ENCODE measurements around the gene LACTBL1.

The LACTBL1 gene

GRCh38 chr1:22932803-22933470, 39.7 kb downstream of the LACTBL1 start:
- H4K20me1 ChIP-seq (ENCODE audit: insufficient read depth): no peaks in the 10 kb centered on the region
- no peak overlapping the region for H3K4me2 ChIP-seq
- H3K9ac ChIP-seq: no peak overlapping the region
- H3K36me3 ChIP-seq (ENCODE audit: insufficient read depth): no peaks in the 10 kb centered on the region
- no peaks in the 10 kb centered on the region for H3K79me2 ChIP-seq (ENCODE audit: insufficient read depth, low read depth)
- no peak overlapping the region for H3K4me3 ChIP-seq (IDR thresholded peaks at IDR 0.05; ENCODE audit: insufficient read depth, low read depth, low read length)
- H3K4me1 ChIP-seq (ENCODE audit: low read depth, poor library complexity, severe bottlenecking): no peaks in the 10 kb centered on the region
- no peak overlapping the region for H2AFZ ChIP-seq (ENCODE audit: low read depth)
- H3K27me3 ChIP-seq (ENCODE audit: insufficient read depth, low read depth): peaks cover 34% of the 10 kb centered on the region; the same call in 1 of the 2 replicates
- no peak overlapping the region for H3K27ac ChIP-seq
- no peak for TF ChIP-seq CTCF (conservative IDR thresholded peaks at IDR 0.05; ENCODE audit: low read depth, low read length)

GRCh38 chr1:22930240-22930912, 42.3 kb downstream of the LACTBL1 start:
- no peaks in the 10 kb centered on the region for H3K79me2 ChIP-seq (ENCODE audit: insufficient read depth, low read depth)
- no peak overlapping the region for H2AFZ ChIP-seq (ENCODE audit: low read depth)
- no peak overlapping the region for H3K4me2 ChIP-seq
- H4K20me1 ChIP-seq (ENCODE audit: insufficient read depth): no peaks in the 10 kb centered on the region
- H3K9ac ChIP-seq: no peak overlapping the region
- H3K27ac ChIP-seq: no peak overlapping the region
- no peaks in the 10 kb centered on the region for H3K4me1 ChIP-seq (ENCODE audit: low read depth, poor library complexity, severe bottlenecking)
- no peak overlapping the region for H3K4me3 ChIP-seq (IDR thresholded peaks at IDR 0.05; ENCODE audit: insufficient read depth, low read depth, low read length)
- H3K36me3 ChIP-seq (ENCODE audit: insufficient read depth): no peaks in the 10 kb centered on the region
- peak; percentile 70 for TF ChIP-seq CTCF (conservative IDR thresholded peaks at IDR 0.05; ENCODE audit: low read depth, low read length)
- peaks cover 46% of the 10 kb centered on the region; the same call in 1 of the 2 replicates for H3K27me3 ChIP-seq (ENCODE audit: insufficient read depth, low read depth)

- H4K20me1 ChIP-seq (ENCODE audit: insufficient read depth): no peaks in the 10 kb centered on the region
- no peak for TF ChIP-seq CTCF (conservative IDR thresholded peaks at IDR 0.05; ENCODE audit: low read depth, low read length)
- no peak overlapping the region for H3K9ac ChIP-seq
- no peak overlapping the region for H3K27ac ChIP-seq
- H3K27me3 ChIP-seq (ENCODE audit: insufficient read depth, low read depth): peaks cover 54% of the 10 kb centered on the region
- H3K79me2 ChIP-seq (ENCODE audit: insufficient read depth, low read depth): no peaks in the 10 kb centered on the region
- H3K36me3 ChIP-seq (ENCODE audit: insufficient read depth): no peaks in the 10 kb centered on the region
- no peak overlapping the region for H2AFZ ChIP-seq (ENCODE audit: low read depth)
- no peaks in the 10 kb centered on the region for H3K4me1 ChIP-seq (ENCODE audit: low read depth, poor library complexity, severe bottlenecking)
- no peak overlapping the region for H3K4me2 ChIP-seq
- H3K4me3 ChIP-seq (IDR thresholded peaks at IDR 0.05; ENCODE audit: insufficient read depth, low read depth, low read length): no peak overlapping the region
These were observed 47.6 kb downstream of the LACTBL1 start for GRCh38 chr1:22925111-22925510.

- peaks cover 56% of the 10 kb centered on the region for H3K27me3 ChIP-seq (ENCODE audit: insufficient read depth, low read depth)
- no peaks in the 10 kb centered on the region for H3K4me1 ChIP-seq (ENCODE audit: low read depth, poor library complexity, severe bottlenecking)
- TF ChIP-seq CTCF (conservative IDR thresholded peaks at IDR 0.05; ENCODE audit: low read depth, low read length): no peak
- H3K79me2 ChIP-seq (ENCODE audit: insufficient read depth, low read depth): no peaks in the 10 kb centered on the region
- no peak overlapping the region for H3K4me2 ChIP-seq
- H3K9ac ChIP-seq: no peak overlapping the region
- H4K20me1 ChIP-seq (ENCODE audit: insufficient read depth): no peaks in the 10 kb centered on the region
- no peak overlapping the region for H3K4me3 ChIP-seq (IDR thresholded peaks at IDR 0.05; ENCODE audit: insufficient read depth, low read depth, low read length)
- no peak overlapping the region for H2AFZ ChIP-seq (ENCODE audit: low read depth)
- no peaks in the 10 kb centered on the region for H3K36me3 ChIP-seq (ENCODE audit: insufficient read depth)
- no peak overlapping the region for H3K27ac ChIP-seq
These were observed 50.0 kb downstream of the LACTBL1 start for GRCh38 chr1:22922640-22923039.
